ENCODE data around the gene KIAA2012.
A peak's percentile ranks its signal among the peaks of the same experiment; 100 is the strongest.

Gene KIAA2012

DNA sequence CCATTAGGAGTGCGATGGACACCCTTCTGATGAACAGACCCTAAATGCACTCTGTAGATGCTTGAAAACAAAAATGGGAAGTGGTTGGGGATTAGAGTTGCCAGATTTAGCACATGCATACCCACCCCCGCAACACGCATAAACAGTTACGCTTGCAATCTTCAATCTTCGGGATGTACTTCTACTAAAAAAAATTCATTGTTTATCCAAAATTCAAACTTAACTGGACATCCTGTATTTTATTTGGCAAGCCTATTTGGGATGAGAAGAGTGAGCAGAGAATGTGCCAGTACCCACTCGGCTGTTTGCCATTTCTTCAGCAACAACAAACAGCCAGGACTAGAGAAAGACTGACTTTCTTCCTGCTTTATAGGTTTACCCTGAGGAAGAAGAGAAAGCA is 18.4 kb downstream of the KIAA2012 start:
- no peak overlapping the region for H3K4me3 ChIP-seq (replicated peaks in 1 of 2; ENCODE audit: low read depth in 2 of 2, low read length in 2 of 2)
- no peak for TF ChIP-seq CTCF (IDR thresholded peaks at IDR 0.05; ENCODE audit: low read depth, low read length)
- DNase-seq (ENCODE audit: low read depth in 2 of 2) = peak in 1 of 2 donors; percentile 33

DNA sequence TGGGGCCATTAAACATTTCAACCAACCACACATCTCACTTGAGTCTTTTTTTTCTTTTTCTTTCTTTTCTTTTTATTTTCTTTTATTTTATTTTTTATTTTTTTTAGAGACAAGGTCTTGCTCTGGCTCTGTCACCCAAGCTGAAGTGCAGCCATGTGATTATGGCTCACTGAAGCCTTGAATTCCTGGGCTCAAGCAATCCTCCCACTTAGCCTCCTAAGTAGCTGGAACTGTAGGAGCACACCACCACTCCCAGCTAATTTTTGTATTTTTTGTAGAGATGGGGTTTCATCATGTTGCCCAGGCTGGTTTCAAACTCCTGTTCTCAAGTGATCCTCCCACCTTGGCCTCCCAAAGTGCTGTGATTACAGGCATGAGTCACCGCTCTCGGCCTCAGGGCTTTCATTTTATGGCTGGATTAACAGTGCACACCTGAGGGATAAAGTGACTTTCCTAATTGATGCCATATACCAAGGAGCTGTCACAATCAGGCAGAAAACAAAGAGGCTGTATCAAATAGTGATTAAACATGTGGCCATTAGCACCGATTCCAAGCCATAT is 21.5 kb downstream of the KIAA2012 start:
- H3K4me3 ChIP-seq (replicated peaks in 1 of 2; ENCODE audit: low read depth in 2 of 2, low read length in 2 of 2) = no peak overlapping the region
- TF ChIP-seq CTCF (IDR thresholded peaks at IDR 0.05; ENCODE audit: low read depth, low read length) = no peak
- no peak for DNase-seq (ENCODE audit: low read depth in 2 of 2)

- DNase-seq (ENCODE audit: low read depth in 2 of 2) = no peak
- no peak overlapping the region for H3K4me3 ChIP-seq (replicated peaks in 1 of 2; ENCODE audit: low read depth in 2 of 2, low read length in 2 of 2)
- no peak for TF ChIP-seq CTCF (IDR thresholded peaks at IDR 0.05; ENCODE audit: low read depth, low read length)
Observed at GRCh38 chr2:202095235-202095634, 22.2 kb downstream of the KIAA2012 start.

- no peak for TF ChIP-seq CTCF (IDR thresholded peaks at IDR 0.05; ENCODE audit: low read depth, low read length)
- peak in 1 of 2 donors; percentile 10 for DNase-seq (ENCODE audit: low read depth in 2 of 2)
- H3K4me3 ChIP-seq (replicated peaks in 1 of 2; ENCODE audit: low read depth in 2 of 2, low read length in 2 of 2) = no peak overlapping the region
Observed at GRCh38 chr2:202096736-202097135, 23.7 kb downstream of the KIAA2012 start.

GRCh38 chr2:202098291-202098690 is 25.2 kb downstream of the KIAA2012 start:
- no peak overlapping the region for H3K4me3 ChIP-seq (replicated peaks in 1 of 2; ENCODE audit: low read depth in 2 of 2, low read length in 2 of 2)
- peak in 1 of 2 donors; percentile 50 for DNase-seq (ENCODE audit: low read depth in 2 of 2)
- TF ChIP-seq CTCF (IDR thresholded peaks at IDR 0.05; ENCODE audit: low read depth, low read length) = no peak

- DNase-seq (ENCODE audit: low read depth in 2 of 2) = no peak
- no peak for TF ChIP-seq CTCF (IDR thresholded peaks at IDR 0.05; ENCODE audit: low read depth, low read length)
- H3K4me3 ChIP-seq (replicated peaks in 1 of 2; ENCODE audit: low read depth in 2 of 2, low read length in 2 of 2) = no peak overlapping the region
Observed at GRCh38 chr2:202099515-202099914, 26.5 kb downstream of the KIAA2012 start.

DNA sequence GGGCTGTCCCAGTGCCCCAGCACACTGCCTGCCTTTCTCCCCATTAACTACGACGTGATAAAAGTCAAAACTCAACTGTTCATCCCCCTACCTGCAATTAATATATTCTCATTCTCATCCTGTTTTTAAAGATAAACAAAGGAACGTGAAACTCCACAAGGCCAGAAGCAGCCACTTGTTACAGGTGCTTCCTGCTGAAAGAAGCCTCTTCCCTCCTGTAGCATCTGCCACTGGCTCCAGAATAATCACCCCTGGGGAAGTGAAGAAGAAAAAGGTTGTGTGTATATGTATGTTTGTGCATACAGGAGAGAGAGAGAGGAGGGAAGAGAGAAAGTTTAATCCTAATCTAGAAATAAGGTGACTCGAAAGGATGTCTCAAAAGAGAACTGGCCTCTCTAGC is 27.1 kb downstream of the KIAA2012 start:
- DNase-seq (ENCODE audit: low read depth in 2 of 2) = no peak
- no peak for TF ChIP-seq CTCF (IDR thresholded peaks at IDR 0.05; ENCODE audit: low read depth, low read length)

More for the DNA sequence above, 27.1 kb downstream of the KIAA2012 start:
- H3K4me3 ChIP-seq (replicated peaks in 1 of 2; ENCODE audit: low read depth in 2 of 2, low read length in 2 of 2) = no peak overlapping the region

All from cardiac fibroblast (primary cell).